Cerebellar cortex (tissue), 1 donor: ENCODE measurements around the gene IL10RA.
"Not testable (repeated sequence)": the region's sequence is repeated elsewhere in the genome, so short reads cannot be mapped to it uniquely, and the experiment has no call there.

Experiments used
- DNase-seq: peaks from one replicate; pipeline ENCODE4 v3.0.0-alpha.2; 2015; ENCODE audit warnings: low spot score

IL10RA gene

GRCh38 chr11:117961896-117962295 lies 24.3 kb upstream of the IL10RA start:
- no peak for DNase-seq

- DNase-seq, result no peak
These were observed 23.4 kb upstream of the IL10RA start for GRCh38 chr11:117962826-117963225.

- no peak for DNase-seq
These were observed 19.3 kb upstream of the IL10RA start for GRCh38 chr11:117966908-117967307.

GRCh38 chr11:117969160-117969991 lies 16.8 kb upstream of the IL10RA start:
- no peak for DNase-seq

GRCh38 chr11:117970400-117971024 lies 15.7 kb upstream of the IL10RA start:
- no peak for DNase-seq

- DNase-seq, result no peak
These were observed 14.2 kb upstream of the IL10RA start for GRCh38 chr11:117972044-117972443.

GRCh38 chr11:117972629-117973502 lies 13.3 kb upstream of the IL10RA start:
- DNase-seq, result no peak

- no peak for DNase-seq
These were observed 12.7 kb upstream of the IL10RA start for GRCh38 chr11:117973503-117973860.

- DNase-seq, result no peak
These were observed 9.7 kb upstream of the IL10RA start for GRCh38 chr11:117976445-117976844.

GRCh38 chr11:117977029-117977428 lies 9.2 kb upstream of the IL10RA start:
- no peak for DNase-seq

GRCh38 chr11:117977612-117978264 lies 8.5 kb upstream of the IL10RA start:
- DNase-seq, result not testable (repeated sequence)

- not testable (repeated sequence) for DNase-seq
These were observed 7.8 kb upstream of the IL10RA start for GRCh38 chr11:117978291-117978910.

GRCh38 chr11:117978991-117979390 lies 7.2 kb upstream of the IL10RA start:
- DNase-seq, result no peak

- no peak for DNase-seq
These were observed 6.5 kb upstream of the IL10RA start for GRCh38 chr11:117979481-117980211.

GRCh38 chr11:117980280-117980679 lies 5.9 kb upstream of the IL10RA start:
- no peak for DNase-seq

- no peak for DNase-seq
These were observed 5.5 kb upstream of the IL10RA start for GRCh38 chr11:117980720-117981119.

GRCh38 chr11:117983163-117983475 lies 3.1 kb upstream of the IL10RA start:
- DNase-seq, result no peak

- DNase-seq, result no peak
These were observed 1.7 kb upstream of the IL10RA start for GRCh38 chr11:117984476-117984875.

- DNase-seq, result no peak
These were observed 884 bp downstream of the IL10RA start for GRCh38 chr11:117986981-117987574.

GRCh38 chr11:117989351-117990102 lies 3.3 kb downstream of the IL10RA start:
- no peak for DNase-seq
